SK-N-SH (cell line): ENCODE data around the gene RHOBTB3. TPM values are rescaled to one million over a fixed set of nuclear protein-coding genes. Genes with fewer than 3 reads are reported as not detected.

ENCODE experiments used
- CTCF ChIA-PET: fragments of 300-600, 350-600 bp; formaldehyde crosslinking; extraction: SDS; loops from one replicate; lab custom pipeline; 2021; lab: Yijun Ruan, JAX
- POLR2A ChIA-PET: fragments of 350-600 bp; sonication (Branson Sonifier 250); formaldehyde crosslinking; extraction: SDS; loops from one replicate; lab custom pipeline; 2020; ENCODE audit warnings: antibody characterized with exemption, inconsistent platforms; lab: Yijun Ruan, JAX
- DNase-seq: peaks from one replicate; pipeline ENCODE4 v3.0.0; 2012
- H2AFZ ChIP-seq: fragments of 200-600 bp; sonication (generic); 2 replicates; pipeline ENCODE4 v1.8.1; 2016; ENCODE audit warnings: antibody characterized with exemption, mild to moderate bottlenecking, low read depth
- H3F3A ChIP-seq: fragments of 200-600 bp; sonication (generic); replicated peaks from 2 replicates; pipeline ENCODE3; 2016; ENCODE audit warnings: antibody characterized with exemption, mild to moderate bottlenecking; ENCODE audit not compliant: insufficient read depth
- H3K27ac ChIP-seq, 2 experiments: fragments of 200-500 bp in 1 of 2; fragments of 200-600 bp in 1 of 2; sonication (Bioruptor generic) in 1 of 2; sonication (generic), shearing (Covaris generic) in 1 of 2; 2 replicates each; pipeline versions ENCODE4 v1.5.1 to v1.6.1; 2014 to 2016; ENCODE audit warnings: low read depth in 2 of 2, inconsistent platforms in 1 of 2, low read length in 1 of 2, mild to moderate bottlenecking in 1 of 2, mixed read lengths in 1 of 2
- H3K27me3 ChIP-seq: fragments of 200-600 bp; sonication (generic), shearing (Covaris generic); 2 replicates; pipeline ENCODE4 v1.6.1; 2016; ENCODE audit warnings: mixed run types; ENCODE audit not compliant: insufficient read depth
- H3K36me3 ChIP-seq, 2 experiments: fragments of 200-500 bp in 1 of 2; fragments of 200-600 bp in 1 of 2; sonication (Bioruptor generic) in 1 of 2; sonication (generic) in 1 of 2; replicated peaks in 1 of 2; 2 replicates each; pipeline versions ENCODE3 to v1.5.1; 2014 to 2016; ENCODE audit warnings: low read length in 1 of 2, mild to moderate bottlenecking in 1 of 2; ENCODE audit not compliant: insufficient read depth in 2 of 2, control insufficient read depth in 1 of 2
- H3K4me1 ChIP-seq, 2 experiments: fragments of 200-500 bp in 1 of 2; fragments of 200-600 bp in 1 of 2; sonication (Bioruptor generic) in 1 of 2; sonication (generic), shearing (Covaris generic) in 1 of 2; 2 replicates each; pipeline versions ENCODE4 v1.5.1 to v1.6.1; 2014 to 2016; ENCODE audit warnings: low read depth in 1 of 2, low read length in 1 of 2, mixed run types in 1 of 2; ENCODE audit not compliant: insufficient read depth in 2 of 2, control insufficient read depth in 1 of 2
- H3K4me2 ChIP-seq: fragments of 200-600 bp; sonication (generic), shearing (Covaris generic); 2 replicates; pipeline ENCODE4 v1.6.1; 2017; ENCODE audit warnings: mixed run types
- H3K4me3 ChIP-seq, 2 experiments: fragments of 200-500 bp in 1 of 2; fragments of 200-600 bp in 1 of 2; sonication (Bioruptor generic) in 1 of 2; sonication (generic), shearing (Covaris generic) in 1 of 2; 2 replicates each; pipeline versions ENCODE4 v1.5.1 to v1.8.1; 2014 to 2016; ENCODE audit warnings: low read depth in 2 of 2, inconsistent platforms in 1 of 2, low read length in 1 of 2, mild to moderate bottlenecking in 1 of 2, mixed read lengths in 1 of 2, moderate library complexity in 1 of 2
- H3K79me2 ChIP-seq: fragments of 200-600 bp; sonication (generic); 2 replicates; pipeline ENCODE4 v1.8.1; 2017; ENCODE audit warnings: mild to moderate bottlenecking; ENCODE audit not compliant: insufficient read depth
- H3K9ac ChIP-seq: fragments of 200-600 bp; sonication (generic); 2 replicates; pipeline ENCODE4 v1.6.1; 2017; ENCODE audit warnings: mixed run types
- H3K9me2 ChIP-seq: fragments of 200-600 bp; sonication (generic); 2 replicates; pipeline ENCODE4 v1.6.1; 2017; ENCODE audit warnings: mixed run types
- H3K9me3 ChIP-seq: fragments of 200-600 bp; sonication (generic); 2 replicates; pipeline ENCODE4 v1.6.1; 2017; ENCODE audit warnings: mixed run types, mild to moderate bottlenecking, moderate library complexity
- H4K20me1 ChIP-seq: fragments of 200-600 bp; sonication (generic); 2 replicates; pipeline ENCODE4 v1.6.1; 2017; ENCODE audit warnings: mild to moderate bottlenecking, mixed run types; ENCODE audit not compliant: insufficient read depth
- EZH2phosphoT487 ChIP-seq: fragments of 200-600 bp; sonication (generic); IDR thresholded peaks from 2 replicates; pipeline ENCODE4 v1.6.1; 2017; ENCODE audit warnings: low read depth, mixed run types, mild to moderate bottlenecking, antibody characterized with exemption, moderate library complexity, borderline replicate concordance
- FOXM1 ChIP-seq: IDR thresholded peaks from 2 replicates; pipeline ENCODE4 v1.4.0; 2012; ENCODE audit warnings: low read depth, mild to moderate bottlenecking
- GABPA ChIP-seq: IDR thresholded peaks from 2 replicates; pipeline ENCODE4 v1.4.0; 2012; ENCODE audit warnings: low read depth, mild to moderate bottlenecking
- IRF3 ChIP-seq: fragments of 150-350 bp; IDR thresholded peaks from 2 replicates; pipeline ENCODE4 v1.6.1; 2016; ENCODE audit warnings: mild to moderate bottlenecking, low read depth, low read length
- RAD21 ChIP-seq: IDR thresholded peaks from 2 replicates; pipeline ENCODE4 v1.6.1; 2012; ENCODE audit warnings: mild to moderate bottlenecking, low read length
- REST ChIP-seq: IDR thresholded peaks from 2 replicates; pipeline ENCODE4 v1.6.1; 2012; ENCODE audit warnings: mild to moderate bottlenecking, low read depth, low read length, moderate library complexity
- SIN3A ChIP-seq: IDR thresholded peaks from 2 replicates; pipeline ENCODE4 v1.6.1; 2012; ENCODE audit warnings: low read depth, mild to moderate bottlenecking, low read length, moderate library complexity, borderline replicate concordance
- SMC3 ChIP-seq: IDR thresholded peaks from 2 replicates; pipeline ENCODE4 v1.6.1; 2012; ENCODE audit warnings: low read depth, low read length, improper control_type of control experiment
- USF1 ChIP-seq: IDR thresholded peaks from 2 replicates; pipeline ENCODE4 v1.4.0; 2012; ENCODE audit warnings: low read depth, borderline replicate concordance
- WGBS: methylation state at CpG from one replicate; pipeline ENCODE4 v1.1.6; 2017; ENCODE audit warnings: low lambda C conversion rate; 5-methylcytosine and 5-hydroxymethylcytosine counted together
- polyA plus RNA-seq, 3 experiments: library from polyadenylated mRNA; depleted of rRNA; stranded (reverse); fragments of >200 nt; gene quantifications; 2 replicates each; pipeline ENCODE4 v1.2.3, GENCODE V29; 2012
- TF ChIP-seq, protein P1 (sequence below): IDR thresholded peaks from 2 replicates; pipeline ENCODE4 v1.4.0; 2012; ENCODE audit warnings: low read depth, borderline replicate concordance
- TF ChIP-seq, protein P2 (sequence below): IDR thresholded peaks from 2 replicates; pipeline ENCODE4 v1.4.0; 2012; ENCODE audit warnings: low read depth

Gene RHOBTB3
- polyA plus RNA-seq, 1 of the 3 experiments (the other 2 are of a cell fraction): 59.3 TPM

DNA sequence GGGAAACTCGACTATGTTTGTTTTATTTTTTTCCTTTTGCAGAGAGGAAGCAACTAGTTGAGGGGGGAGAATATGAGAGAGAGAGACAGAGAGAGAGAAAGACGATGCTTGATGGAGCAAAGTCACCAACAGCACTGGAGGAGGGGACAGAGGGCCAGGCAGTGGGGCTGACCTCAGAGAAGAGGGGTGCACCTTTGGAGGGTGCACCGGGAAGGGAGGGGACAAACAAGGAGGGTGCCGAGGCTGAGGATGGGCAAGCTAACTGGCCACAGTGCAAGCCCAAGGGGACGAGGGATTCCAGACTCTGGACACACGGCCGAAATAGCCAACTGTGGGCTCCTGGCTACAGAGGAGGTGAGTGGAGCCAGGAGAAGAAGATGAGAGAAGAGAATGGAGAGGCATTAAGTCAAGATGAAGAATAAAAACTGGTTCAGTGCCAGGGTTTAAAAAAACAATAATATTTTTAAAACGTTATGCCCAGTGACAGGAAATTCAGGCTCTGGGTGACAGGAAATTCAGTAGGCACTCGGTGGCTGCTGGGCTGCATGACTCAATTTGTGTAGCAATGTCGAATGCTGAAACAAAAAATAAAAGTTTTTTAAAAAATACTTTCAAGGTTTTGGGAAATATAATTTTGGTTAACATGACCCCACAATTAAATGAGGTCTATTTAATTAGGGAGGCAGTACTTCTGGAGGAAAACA is 104.7 kb downstream of the RHOBTB3 start:
- TF ChIP-seq GABPA: no peak
- TF ChIP-seq USF1: no peak
- no peak for TF ChIP-seq EZH2phosphoT487
- TF ChIP-seq REST: no peak
- TF ChIP-seq, protein P1, sequence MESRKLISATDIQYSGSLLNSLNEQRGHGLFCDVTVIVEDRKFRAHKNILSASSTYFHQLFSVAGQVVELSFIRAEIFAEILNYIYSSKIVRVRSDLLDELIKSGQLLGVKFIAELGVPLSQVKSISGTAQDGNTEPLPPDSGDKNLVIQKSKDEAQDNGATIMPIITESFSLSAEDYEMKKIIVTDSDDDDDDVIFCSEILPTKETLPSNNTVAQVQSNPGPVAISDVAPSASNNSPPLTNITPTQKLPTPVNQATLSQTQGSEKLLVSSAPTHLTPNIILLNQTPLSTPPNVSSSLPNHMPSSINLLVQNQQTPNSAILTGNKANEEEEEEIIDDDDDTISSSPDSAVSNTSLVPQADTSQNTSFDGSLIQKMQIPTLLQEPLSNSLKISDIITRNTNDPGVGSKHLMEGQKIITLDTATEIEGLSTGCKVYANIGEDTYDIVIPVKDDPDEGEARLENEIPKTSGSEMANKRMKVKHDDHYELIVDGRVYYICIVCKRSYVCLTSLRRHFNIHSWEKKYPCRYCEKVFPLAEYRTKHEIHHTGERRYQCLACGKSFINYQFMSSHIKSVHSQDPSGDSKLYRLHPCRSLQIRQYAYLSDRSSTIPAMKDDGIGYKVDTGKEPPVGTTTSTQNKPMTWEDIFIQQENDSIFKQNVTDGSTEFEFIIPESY: no peak
- TF ChIP-seq, protein P2, sequence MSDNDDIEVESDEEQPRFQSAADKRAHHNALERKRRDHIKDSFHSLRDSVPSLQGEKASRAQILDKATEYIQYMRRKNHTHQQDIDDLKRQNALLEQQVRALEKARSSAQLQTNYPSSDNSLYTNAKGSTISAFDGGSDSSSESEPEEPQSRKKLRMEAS: no peak
- TF ChIP-seq SMC3: no peak
- no peak for TF ChIP-seq FOXM1
- no peak for TF ChIP-seq SIN3A
- TF ChIP-seq RAD21: no peak
- no peak for TF ChIP-seq IRF3
- TF ChIP-seq, all 33 proteins: peak for 0
- H3K27me3 ChIP-seq: no peaks in the 10 kb centered on the region
- H3K4me1 ChIP-seq: peaks cover 0 to 9% of the 10 kb centered on the region in 2 experiments; a peak in 1 of 4 replicates
- H3K79me2 ChIP-seq: no peaks in the 10 kb centered on the region
- H3K27ac ChIP-seq: no peak overlapping the region
- no peak for DNase-seq
- no peaks in the 10 kb centered on the region for H4K20me1 ChIP-seq
- no peaks in the 10 kb centered on the region for H3K9me2 ChIP-seq
- no peak overlapping the region for H2AFZ ChIP-seq
- H3F3A ChIP-seq: no peaks in the 10 kb centered on the region
- H3K4me3 ChIP-seq: no peak overlapping the region
- H3K9me3 ChIP-seq: no peaks in the 10 kb centered on the region
- ChIA-PET CTCF (interaction anchor here (1.2 to 3.1 kb wide), 4 partner anchors 11 to 189 kb away, joined by 5 to 17 read pairs (median 10); partner anchors contain the start of gene RFESD), POLR2A (no interaction called here)
- H3K9ac ChIP-seq: no peak overlapping the region
- H3K4me2 ChIP-seq: no peak overlapping the region
- H3K36me3 ChIP-seq: no peaks in the 10 kb centered on the region
- 71% methylated on average over 10 of the region's 10 CpGs for WGBS
